ENCODE results near the gene LRP5. TPM values are rescaled to one million over a fixed set of nuclear protein-coding genes. Genes with fewer than 3 reads are reported as not detected.

Gene LRP5
- total and polyA plus RNA-seq, 5 experiments from 2014 or later = 0.19 to 3.6 (median 1.4) TPM

GRCh38 chr11:68300076-68300830 is 12.1 kb upstream of the LRP5 start:
- POLR2A ChIA-PET = interaction anchor here (0.7 to 5.2 kb wide), 2 partner anchors 42 to 83 kb away, joined by 5 to 49 read pairs; no protein-coding TSS in a partner anchor
- H3K9me3 Mint-ChIP-seq = peaks cover 0 to 2% (median 0%) of the 10 kb centered on the region in 9 donors
- ATAC-seq (no peak), DNase-seq (no peak)
- no peaks in the 10 kb centered on the region for H3K27me3 Mint-ChIP-seq
- no peak overlapping the region for H3K4me3 Mint-ChIP-seq
- peak overlapping the region in 1 of 10 donors; percentile 44 for H3K27ac Mint-ChIP-seq
- peaks cover 5 to 17% (median 6%) of the 10 kb centered on the region in 4 donors for H3K4me1 Mint-ChIP-seq
- H3K36me3 Mint-ChIP-seq = no peaks in the 10 kb centered on the region

GRCh38 chr11:68302256-68302655 is 10.1 kb upstream of the LRP5 start:
- POLR2A ChIA-PET = no interaction called here
- H3K36me3 Mint-ChIP-seq = no peaks in the 10 kb centered on the region
- H3K27me3 Mint-ChIP-seq = no peaks in the 10 kb centered on the region
- no peak overlapping the region for H3K4me3 Mint-ChIP-seq
- peaks cover 5 to 7% (median 5%) of the 10 kb centered on the region in 4 donors for H3K4me1 Mint-ChIP-seq
- no peak for ATAC-seq
- H3K27ac Mint-ChIP-seq = no peak overlapping the region
- H3K9me3 Mint-ChIP-seq = peaks cover 0 to 2% (median 0%) of the 10 kb centered on the region in 9 donors
- DNase-seq = no peak

- Mint-ChIP-seq H3K27ac (no peak overlapping the region), H3K4me1 (peaks cover under 1 to 7% (median 4%) of the 10 kb centered on the region in 4 donors), H3K27me3 (no peaks in the 10 kb centered on the region), H3K36me3 (no peaks in the 10 kb centered on the region), H3K9me3 (peaks cover 0 to 2% (median 0%) of the 10 kb centered on the region in 9 donors), H3K4me3 (no peak overlapping the region)
- POLR2A ChIA-PET = no interaction called here
- no peak for ATAC-seq
- no peak for DNase-seq
These were observed 9.7 kb upstream of the LRP5 start for GRCh38 chr11:68302670-68303069.

- Mint-ChIP-seq H3K27me3 (no peaks in the 10 kb centered on the region), H3K36me3 (no peaks in the 10 kb centered on the region), H3K4me1 (peaks cover 0 to 3% (median under 1%) of the 10 kb centered on the region in 4 donors), H3K27ac (no peak overlapping the region), H3K9me3 (peaks cover 0 to 2% (median 0%) of the 10 kb centered on the region in 9 donors), H3K4me3 (no peak overlapping the region)
- POLR2A ChIA-PET = no interaction called here
- ATAC-seq = no peak
- no peak for DNase-seq
These were observed 9.3 kb upstream of the LRP5 start for GRCh38 chr11:68303083-68303482.

- H3K27me3 Mint-ChIP-seq = no peaks in the 10 kb centered on the region
These were observed 8.2 kb upstream of the LRP5 start for GRCh38 chr11:68303982-68304780.

GRCh38 chr11:68306636-68307035 is 5.8 kb upstream of the LRP5 start:
- POLR2A ChIA-PET = no interaction called here
- Mint-ChIP-seq H3K4me1 (peaks cover 0 to 10% (median 5%) of the 10 kb centered on the region in 4 donors), H3K9me3 (peaks cover 0 to 2% (median 0%) of the 10 kb centered on the region in 9 donors), H3K4me3 (no peak overlapping the region), H3K27ac (peak overlapping the region in 3 of 10 donors; percentile 19 to 89 (median 42)), H3K36me3 (no peaks in the 10 kb centered on the region), H3K27me3 (no peaks in the 10 kb centered on the region)
- DNase-seq (no peak), ATAC-seq (no peak)

More at GRCh38 chr11:68303982-68304780, 8.2 kb upstream of the LRP5 start:
- no peak for DNase-seq
- Mint-ChIP-seq H3K36me3 (no peaks in the 10 kb centered on the region), H3K27ac (peak overlapping the region in 1 of 10 donors; percentile 61), H3K4me1 (peaks cover 0 to 3% (median under 1%) of the 10 kb centered on the region in 4 donors), H3K9me3 (peaks cover 0 to 2% (median 0%) of the 10 kb centered on the region in 9 donors), H3K4me3 (no peak overlapping the region)
- no peak for ATAC-seq
- POLR2A ChIA-PET = no interaction called here

GRCh38 chr11:68308068-68308467 is 4.3 kb upstream of the LRP5 start:
- Mint-ChIP-seq H3K9me3 (peaks cover 0 to 2% (median 0%) of the 10 kb centered on the region in 9 donors), H3K27ac (peak overlapping the region in 2 of 10 donors; percentile 53 to 70), H3K4me1 (peaks cover 0 to 10% (median 5%) of the 10 kb centered on the region in 4 donors), H3K27me3 (no peaks in the 10 kb centered on the region), H3K4me3 (no peak overlapping the region), H3K36me3 (no peaks in the 10 kb centered on the region)
- ATAC-seq (no peak), DNase-seq (no peak)
- POLR2A ChIA-PET = no interaction called here

GRCh38 chr11:68309621-68310185 is 2.7 kb upstream of the LRP5 start:
- no peaks in the 10 kb centered on the region for H3K9me3 Mint-ChIP-seq
- H3K27me3 Mint-ChIP-seq = peaks cover 0 to 8% (median 0%) of the 10 kb centered on the region in 5 donors
- no peak for ATAC-seq
- H3K36me3 Mint-ChIP-seq = no peaks in the 10 kb centered on the region
- no peak for DNase-seq
- POLR2A ChIA-PET = no interaction called here
- peak overlapping the region in 6 of 10 donors; percentile 24 to 55 (median 44) for H3K27ac Mint-ChIP-seq
- H3K4me1 Mint-ChIP-seq = peaks cover 13 to 20% (median 18%) of the 10 kb centered on the region in 4 donors
- H3K4me3 Mint-ChIP-seq = peak overlapping the region in 7 of 10 donors; percentile 2 to 82 (median 57)

- Mint-ChIP-seq H3K27ac (peak overlapping the region in 7 of 10 donors; percentile 9 to 64 (median 43)), H3K27me3 (peaks cover 0 to 13% (median 4%) of the 10 kb centered on the region in 5 donors), H3K9me3 (no peaks in the 10 kb centered on the region), H3K4me3 (peak overlapping the region; percentile 51 to 82 (median 74)), H3K36me3 (no peaks in the 10 kb centered on the region), H3K4me1 (peaks cover 18 to 21% (median 19%) of the 10 kb centered on the region in 4 donors)
- POLR2A ChIA-PET = no interaction called here
- peak in 2 of 10 donors; percentile 19 to 27 for DNase-seq
- ATAC-seq = peak in 1 of 2 donors; percentile 5
These were observed 953 bp upstream of the LRP5 start for GRCh38 chr11:68311160-68312116.

GRCh38 chr11:68312780-68313573 is 586 bp downstream of the LRP5 start:
- POLR2A ChIA-PET = no interaction called here
- peak in 4 of 10 donors; percentile 12 to 31 (median 21) for DNase-seq
- peaks cover 18 to 21% (median 19%) of the 10 kb centered on the region in 4 donors for H3K4me1 Mint-ChIP-seq
- H3K36me3 Mint-ChIP-seq = no peaks in the 10 kb centered on the region
- peak overlapping the region; percentile 75 to 91 (median 86) for H3K4me3 Mint-ChIP-seq
- H3K27me3 Mint-ChIP-seq = peaks cover 0 to 19% (median 10%) of the 10 kb centered on the region in 5 donors
- H3K9me3 Mint-ChIP-seq = no peaks in the 10 kb centered on the region
- H3K27ac Mint-ChIP-seq = peak overlapping the region in 8 of 10 donors; percentile 0 to 87 (median 66)
- ATAC-seq = peak; percentile 64 to 67

- Mint-ChIP-seq H3K9me3 (no peaks in the 10 kb centered on the region), H3K36me3 (no peaks in the 10 kb centered on the region), H3K4me3 (peak overlapping the region; percentile 75 to 91 (median 86)), H3K4me1 (peaks cover 18 to 21% (median 19%) of the 10 kb centered on the region in 4 donors), H3K27me3 (peaks cover 0 to 19% (median 10%) of the 10 kb centered on the region in 5 donors), H3K27ac (peak overlapping the region in 9 of 10 donors; percentile 0 to 87 (median 52))
- ATAC-seq (peak in 1 of 2 donors; percentile 1), DNase-seq (peak in 2 of 10 donors; percentile 12 to 22)
- POLR2A ChIA-PET = no interaction called here
These were observed 1.3 kb downstream of the LRP5 start for GRCh38 chr11:68313574-68314202.

Data from naive thymus-derived CD8-positive, alpha-beta T cell (primary cell).